K562 (cell line): Measurements from ENCODE around the gene KHDRBS2. TPM values are rescaled to one million over a fixed set of nuclear protein-coding genes. Genes with fewer than 3 reads are reported as not detected.

ENCODE experiments used
- ATAC-seq: fragments of 200-7000 bp; cut with Tn5 transposase; 3 replicates; pipeline ENCODE4 v1.9.1; 2020; ENCODE audit warnings: moderate library complexity
- BruUV-seq: library from RNA; stranded (reverse); fragments of 400-500 nt; replicated peaks from 2 replicates; lab custom pipeline; 2021; lab: Mats Ljungman, UMichigan
- CTCF ChIA-PET: fragments of 300-600 bp; formaldehyde crosslinking; extraction: SDS; loops from one replicate; lab custom pipeline; 2021; ENCODE audit warnings: low intra/inter-chr PET ratio; lab: Yijun Ruan, JAX
- POLR2A ChIA-PET: fragments of 300-600, 350-650 bp; sonication (Branson Sonifier 250); formaldehyde crosslinking; extraction: SDS; loops from one replicate; lab custom pipeline; 2021; ENCODE audit warnings: antibody characterized with exemption, inconsistent platforms; lab: Yijun Ruan, JAX
- DNase-seq, 4 experiments: peaks; one replicate each; pipeline versions ENCODE4 v3.0.0 to v3.0.0-alpha.2; 2011 to 2018; ENCODE audit warnings: low spot score in 3 of 4, mixed read lengths in 3 of 4; ENCODE audit errors: extremely low read depth in 1 of 4
- FAIRE-seq: peaks from 2 replicates; lab custom pipeline; 2011; peaks lifted over from hg19 to GRCh38; lab: Jason Lieb, UNC
- H2AFZ ChIP-seq: 2 replicates; pipeline ENCODE4 v1.6.0; 2011; ENCODE audit warnings: low read depth, low read length, control low read depth, inconsistent platforms
- H3K27ac ChIP-seq: fragments of 200-600 bp; 3 replicates; pipeline ENCODE4 v1.8.0; 2011; ENCODE audit warnings: low read depth, mild to moderate bottlenecking, control low read depth, inconsistent platforms, low read length, moderate library complexity, mixed read lengths; ENCODE audit errors: extremely low read depth
- H3K27me3 ChIP-seq, 2 experiments: fragments of 300-600 bp in 1 of 2; 2 replicates in 1 of 2; 3 replicates in 1 of 2; pipeline versions ENCODE4 v1.6.0 to v1.8.0; 2011; ENCODE audit warnings: inconsistent platforms in 2 of 2, low read length in 2 of 2, mild to moderate bottlenecking in 1 of 2, mixed read lengths in 1 of 2, moderate library complexity in 1 of 2; ENCODE audit not compliant: control insufficient read depth in 2 of 2, insufficient read depth in 2 of 2
- H3K36me3 ChIP-seq: fragments of 300-600 bp; 3 replicates; pipeline ENCODE4 v1.8.0; 2011; ENCODE audit warnings: mild to moderate bottlenecking, low read length, inconsistent platforms; ENCODE audit not compliant: control insufficient read depth, insufficient read depth
- H3K4me1 ChIP-seq, 2 experiments: fragments of 200-600 bp in 1 of 2; replicated peaks in 1 of 2; 2 replicates in 1 of 2; 3 replicates in 1 of 2; pipeline versions ENCODE4 v1.5.1 to v1.8.0; 2011; ENCODE audit warnings: inconsistent platforms in 2 of 2, low read length in 2 of 2, mild to moderate bottlenecking in 1 of 2, mixed read lengths in 1 of 2, moderate library complexity in 1 of 2; ENCODE audit not compliant: control insufficient read depth in 2 of 2, insufficient read depth in 2 of 2
- H3K4me2 ChIP-seq: 2 replicates; pipeline ENCODE4 v1.6.1; 2011; ENCODE audit warnings: low read length, control low read depth, inconsistent platforms, mixed read lengths; ENCODE audit not compliant: insufficient read depth
- H3K4me3 ChIP-seq: fragments of 200-600 bp; sonication (generic), shearing (Covaris generic); 2 replicates; pipeline ENCODE4 v1.5.1; 2016; ENCODE audit warnings: control low read depth, inconsistent platforms
- H3K79me2 ChIP-seq: fragments of 200-600 bp; 3 replicates; pipeline ENCODE4 v1.8.0; 2011; ENCODE audit warnings: low read length, inconsistent platforms; ENCODE audit not compliant: control insufficient read depth, insufficient read depth
- H3K9ac ChIP-seq, 2 experiments: 2 replicates each; pipeline versions ENCODE4 v1.6.0 to v1.6.1; 2011; ENCODE audit warnings: low read depth in 2 of 2, low read length in 2 of 2, control low read depth in 1 of 2, inconsistent platforms in 1 of 2, mild to moderate bottlenecking in 1 of 2, mixed read lengths in 1 of 2; ENCODE audit not compliant: insufficient read depth in 1 of 2
- H3K9me1 ChIP-seq: one replicate; pipeline ENCODE4 v1.6.0; 2011; ENCODE audit warnings: inconsistent platforms, mild to moderate bottlenecking, low read length, moderate library complexity; ENCODE audit not compliant: control insufficient read depth, insufficient read depth
- H3K9me3 ChIP-seq: replicated peaks from 2 replicates; pipeline ENCODE4 v1.5.1; 2011; ENCODE audit warnings: low read depth, low read length, inconsistent platforms; ENCODE audit not compliant: control insufficient read depth, insufficient read depth
- H4K20me1 ChIP-seq: replicated peaks from 2 replicates; pipeline ENCODE4 v1.6.1; 2011; ENCODE audit warnings: low read length, inconsistent platforms, mixed read lengths; ENCODE audit not compliant: control insufficient read depth, insufficient read depth
- ARID1B ChIP-seq: fragments of 450-650 bp; IDR thresholded peaks from 2 replicates; pipeline ENCODE4 v1.6.1; 2016; ENCODE audit warnings: antibody characterized with exemption, mild to moderate bottlenecking, inconsistent platforms
- BCOR ChIP-seq: fragments of 450-650 bp; IDR thresholded peaks from 2 replicates; pipeline ENCODE4 v1.6.1; 2016
- DNMT1 ChIP-seq: fragments of 450-650 bp; IDR thresholded peaks from 2 replicates; pipeline ENCODE4 v1.6.1; 2016; ENCODE audit warnings: antibody characterized with exemption, mild to moderate bottlenecking
- FOXP4 ChIP-seq: sonication (generic); formaldehyde crosslinking; IDR thresholded peaks from 2 replicates; pipeline ENCODE4 v1.8.0; 2022; ENCODE audit warnings: mild to moderate bottlenecking, missing genetic modification reagents, borderline replicate concordance
- HINFP ChIP-seq: fragments of 450-650 bp; conservative IDR thresholded peaks from 2 replicates; pipeline ENCODE4 v1.6.1; 2016; ENCODE audit warnings: missing genetic modification characterization, low read depth, mild to moderate bottlenecking, control low read depth, missing compliant biosample characterization
- KHSRP ChIP-seq: fragments of 450-650 bp; IDR thresholded peaks from 2 replicates; pipeline ENCODE4 v1.6.1; 2017
- MAFF ChIP-seq: IDR thresholded peaks from 2 replicates; pipeline ENCODE4 v1.6.1; 2012; ENCODE audit warnings: low read length, improper control_type of control experiment
- MEF2A ChIP-seq: IDR thresholded peaks from 2 replicates; pipeline ENCODE4 v1.6.1; 2011; ENCODE audit warnings: low read depth, mild to moderate bottlenecking, low read length, moderate library complexity; ENCODE audit not compliant: control insufficient read depth
- RBM39 ChIP-seq: fragments of 200-400 bp; formaldehyde crosslinking; optimal IDR thresholded peaks from 2 replicates; pipeline ENCODE3; 2018; ENCODE audit warnings: low read depth, low read length
- SMARCB1 ChIP-seq: IDR thresholded peaks from 2 replicates; pipeline ENCODE4 v1.6.1; 2011; ENCODE audit warnings: improper control_type of control experiment, low read depth; ENCODE audit not compliant: insufficient read length
- SOX6 ChIP-seq: fragments of 450-650 bp; IDR thresholded peaks from 2 replicates; pipeline ENCODE4 v1.6.1; 2014; ENCODE audit warnings: mild to moderate bottlenecking
- TSHZ1 ChIP-seq: fragments of 250-450 bp; sonication (Bioruptor Pico); IDR thresholded peaks from 2 replicates; pipeline ENCODE4 v1.4.0; 2020; ENCODE audit warnings: mild to moderate bottlenecking, moderate library complexity
- U2AF1 ChIP-seq: fragments of 200-400 bp; formaldehyde crosslinking; optimal IDR thresholded peaks from 2 replicates; pipeline ENCODE3; 2017; ENCODE audit warnings: mild to moderate bottlenecking, low read depth, low read length, moderate library complexity
- U2AF2 ChIP-seq: fragments of 200-400 bp; formaldehyde crosslinking; optimal IDR thresholded peaks from 2 replicates; pipeline ENCODE3; 2017; ENCODE audit warnings: low read depth, mild to moderate bottlenecking, low read length
- ZBED1 ChIP-seq: IDR thresholded peaks from 2 replicates; pipeline ENCODE4 v1.6.1; 2014
- ZNF197 ChIP-seq: fragments of 200-800 bp; sonication (Bioruptor generic); IDR thresholded peaks from 2 replicates; pipeline ENCODE4 v1.6.1; 2016; ENCODE audit warnings: low read depth, missing genetic modification characterization, missing compliant biosample characterization
- ZNF354B ChIP-seq: fragments of 250-450 bp; sonication (Bioruptor Pico); IDR thresholded peaks from 2 replicates; pipeline ENCODE4 v1.4.0; 2020
- ZNF696 ChIP-seq: fragments of 250-450 bp; sonication (Bioruptor Pico); conservative IDR thresholded peaks from 2 replicates; pipeline ENCODE4 v1.4.0; 2020; ENCODE audit warnings: mild to moderate bottlenecking, moderate library complexity
- WGBS: fragments of 100-300 bp; shearing (Covaris generic); methylation state at CpG from one replicate; pipeline ENCODE4 v1.1.6; 2016; ENCODE audit warnings: low coverage, mixed read lengths; ENCODE audit not compliant: insufficient coverage; ENCODE audit errors: missing lambda C conversion rate; 5-methylcytosine and 5-hydroxymethylcytosine counted together
- in situ Hi-C: fragments of 300-500 bp; cut with MboI; formaldehyde crosslinking; loops from 4 replicates; pipeline ENCODE4 v1.15.0; 2018; ENCODE audit warnings: inconsistent platforms, mixed read lengths
- intact Hi-C: fragments of 100-400 bp; cut with micrococcal nuclease; formaldehyde crosslinking; loops from 2 replicates; pipeline ENCODE4 v1.14.2; 2022
- polyA plus RNA-seq, 8 experiments: library from polyadenylated mRNA; depleted of rRNA in 4 of 8; stranded (reverse) in 5 of 8; unstranded in 3 of 8; fragments of >200 nt; fragmentation: Nextera tagmentation in 2 of 8; fragmentation: Illumina TruSeq in 1 of 8; extraction: Ambion mirVana in 2 of 8; extraction: Trizol in 1 of 8; gene quantifications; 2 replicates each; pipeline versions ENCODE4 v1.2.1 to v1.2.3, GENCODE V29; 2011 to 2014; ENCODE audit warnings: inconsistent platforms in 1 of 8, missing spikeins in 1 of 8
- total RNA-seq, 7 experiments: library from RNA; depleted of rRNA in 6 of 7; stranded (reverse); fragments of >200 nt in 6 of 7; fragmentation: Illumina TruSeq in 2 of 7; extraction: Trizol in 2 of 7; gene quantifications; 2 replicates each; pipeline versions ENCODE4 v1.2.1 to v1.2.3, GENCODE V29; 2011 to 2021; ENCODE audit warnings: low replicate concordance in 1 of 7

KHDRBS2 gene
- total and polyA plus RNA-seq, 9 of the 15 experiments (the other 6 are each of a cell fraction or from before 2014, with no cell fraction given): not detected

DNA sequence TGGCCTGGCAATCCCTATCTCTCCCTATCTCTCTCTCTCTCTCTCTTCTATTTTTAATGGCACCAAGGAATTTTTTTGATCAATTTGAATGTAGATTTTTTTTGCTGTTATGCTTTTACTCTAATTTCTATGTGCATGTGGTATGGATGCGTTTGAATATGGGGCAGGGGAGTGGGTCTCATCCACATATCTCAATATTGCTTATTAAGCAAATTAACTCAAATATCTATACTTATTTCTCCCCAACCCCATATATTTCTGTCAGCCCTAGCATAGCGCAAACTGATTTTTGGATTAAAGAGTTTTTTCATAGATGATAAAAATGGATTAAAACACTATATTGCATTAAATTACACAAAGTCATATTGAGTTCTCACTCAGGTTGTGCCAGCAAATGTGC is 210.2 kb downstream of the KHDRBS2 start (continued):
- TF ChIP-seq MAFF: peak; percentile 30; the same call in 1 of the 2 replicates

DNA sequence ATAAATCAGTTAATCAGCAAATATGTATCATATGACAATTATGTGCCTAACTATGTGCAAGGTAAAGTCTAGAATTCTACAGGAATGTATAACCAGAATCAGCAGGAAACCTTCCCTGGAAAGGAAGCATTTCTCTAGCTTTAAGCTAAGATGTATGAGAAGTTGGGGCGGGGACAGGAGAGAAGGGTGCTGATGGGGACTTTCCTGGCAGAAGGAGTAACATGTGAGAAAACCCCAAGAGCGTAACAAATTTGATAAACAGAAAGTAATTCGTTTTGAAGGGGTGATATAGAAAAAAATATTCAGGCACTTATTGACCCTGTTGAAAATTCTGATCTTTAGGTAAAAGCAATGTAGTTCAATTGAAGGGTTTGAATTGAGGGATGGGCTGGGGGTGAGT is 226.1 kb downstream of the KHDRBS2 start:
- CTCF ChIA-PET: no interaction called here
- FAIRE-seq: no peak
- H3K9ac ChIP-seq: no peak overlapping the region

More for the DNA sequence above, 226.1 kb downstream of the KHDRBS2 start:
- no peaks in the 10 kb centered on the region for H3K36me3 ChIP-seq
- no peaks in the 10 kb centered on the region for H3K9me1 ChIP-seq
- in situ Hi-C loops: no loop called here
- no peaks in the 10 kb centered on the region for H4K20me1 ChIP-seq
- no TSS peak for BruUV-seq
- no peak for TF ChIP-seq SMARCB1
- TF ChIP-seq ARID1B: no peak
- TF ChIP-seq ZBED1: no peak
- TF ChIP-seq U2AF2: no peak
- TF ChIP-seq RBM39: no peak
- no peak for TF ChIP-seq DNMT1
- TF ChIP-seq U2AF1: no peak
- no peak for TF ChIP-seq HINFP (tag)
- no peak for TF ChIP-seq ZNF197 (CRISPR knock-in tag)
- no peak for TF ChIP-seq KHSRP
- TF ChIP-seq ZNF696 (CRISPR knock-in tag): no peak
- no peak for TF ChIP-seq TSHZ1
- no peak for TF ChIP-seq ZNF354B
- no peak for TF ChIP-seq FOXP4 (CRISPR knock-in tag)
- no peak for TF ChIP-seq MEF2A
- no peak for TF ChIP-seq BCOR
- TF ChIP-seq SOX6: no peak
- TF ChIP-seq, all 486 proteins: peak for 0
- Histone ChIP-seq H3K27ac (no peak overlapping the region), H3K9me3 (no peaks in the 10 kb centered on the region), H2AFZ (no peak overlapping the region), H3K4me3 (no peak overlapping the region), H3K4me2 (no peak overlapping the region), H3K79me2 (no peaks in the 10 kb centered on the region), H3K4me1 (no peaks in the 10 kb centered on the region), H3K27me3 (no peaks in the 10 kb centered on the region)
- intact Hi-C loops: no loop called here
- ATAC-seq (no peak), DNase-seq (no peak)
- 0% methylated on average over 3 of the region's 3 CpGs for WGBS
- POLR2A ChIA-PET: no interaction called here
